Measurements from ENCODE around the gene CD47. TPM values are rescaled to one million over a fixed set of nuclear protein-coding genes. Genes with fewer than 3 reads are reported as not detected.

The CD47 gene
- total RNA-seq, 1 experiment from 2014 or later = 42.5 TPM

- TF ChIP-seq EZH2phosphoT487 (IDR thresholded peaks at IDR 0.05; ENCODE audit: borderline replicate concordance) (no peak), REST (IDR thresholded peaks at IDR 0.05; ENCODE audit: low read depth) (no peak), ELF1 (IDR thresholded peaks at IDR 0.05; ENCODE audit: borderline replicate concordance, low read depth) (no peak), CTCF (IDR thresholded peaks at IDR 0.05 in 2 of 3, conservative IDR thresholded peaks at IDR 0.05 in 1 of 3; ENCODE audit: borderline replicate concordance in 1 of 3, insufficient read depth in 1 of 3, low read depth in 2 of 3, low read length in 2 of 3) (no peak), CBX3 (IDR thresholded peaks at IDR 0.05; ENCODE audit: low read depth) (peak; percentile 79)
Measured at GRCh38 chr3:108130701-108131474, 40.1 kb upstream of the CD47 start (continued).

DNA sequence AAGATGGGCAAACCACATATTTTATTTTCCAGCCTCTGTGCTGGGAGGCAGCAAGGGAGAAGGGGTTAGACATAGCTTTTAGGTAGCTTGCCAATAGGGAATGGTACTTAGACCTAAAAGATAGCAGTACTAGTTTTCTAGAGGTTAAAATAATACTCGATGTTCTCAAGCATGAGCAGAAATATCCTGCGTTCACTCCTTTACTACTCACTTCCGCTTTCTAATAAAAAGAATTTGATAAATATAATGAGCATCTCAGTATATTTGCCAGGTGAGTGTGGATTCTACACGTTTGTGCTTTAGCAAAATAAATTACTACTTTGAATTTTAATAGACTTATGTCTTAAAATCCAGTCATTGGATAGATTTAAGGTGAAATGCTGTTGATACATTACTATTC is 39.4 kb upstream of the CD47 start:
- Histone ChIP-seq H3K4me3 (replicated peaks in 1 of 2; ENCODE audit: low read depth in 1 of 2, low read length in 2 of 2) (no peak overlapping the region), H3K9ac (ENCODE audit: low read length) (no peak overlapping the region), H4K20me1 (ENCODE audit: insufficient read depth) (no peaks in the 10 kb centered on the region), H3K79me2 (ENCODE audit: insufficient read depth, low read length) (no peaks in the 10 kb centered on the region), H2AFZ (ENCODE audit: low read depth, low read length, poor library complexity, severe bottlenecking) (peak overlapping the region; percentile 21), H3K9me2 (ENCODE audit: insufficient read depth) (no peaks in the 10 kb centered on the region), H3K36me3 (ENCODE audit: control insufficient read depth in 1 of 2, insufficient read depth in 2 of 2, low read length in 2 of 2) (no peaks in the 10 kb centered on the region), H3K4me2 (ENCODE audit: low read length) (no peak overlapping the region), H3K27ac (ENCODE audit: low read depth, low read length) (no peak overlapping the region), H3K9me3 (ENCODE audit: control insufficient read depth in 1 of 2, insufficient read depth in 1 of 2, low read depth in 1 of 2, low read length in 2 of 2) (no peaks in the 10 kb centered on the region), H3K4me1 (ENCODE audit: control insufficient read depth in 1 of 2, insufficient read depth in 2 of 2, low read length in 2 of 2) (peaks cover 0 to 45% of the 10 kb centered on the region in 2 experiments), H3K27me3 (ENCODE audit: insufficient read depth, low read length) (no peaks in the 10 kb centered on the region)
- intact Hi-C loops (cut with micrococcal nuclease) = no loop called here
- POLR2A ChIA-PET = no interaction called here
- no TSS peak for BruUV-seq (replicated peaks)
- ATAC-seq = no peak
- no peak for DNase-seq (ENCODE audit: low read depth, low spot score)
- RAD21 ChIA-PET (ENCODE audit: low non-redundant PET in 1 of 2, low total read pairs in 2 of 2, uncharacterized antibody in 2 of 2, unreplicated experiment in 2 of 2) = no interaction called here
- CTCF ChIA-PET = no interaction called here
- no peak; the same call in 1 of the 2 replicates for TF ChIP-seq SIN3A (IDR thresholded peaks at IDR 0.05; ENCODE audit: low read depth)
- no peak for TF ChIP-seq MAX (IDR thresholded peaks at IDR 0.05)
- no peak for TF ChIP-seq ELF1 (IDR thresholded peaks at IDR 0.05; ENCODE audit: borderline replicate concordance, low read depth)
- no peak for TF ChIP-seq SRF (IDR thresholded peaks at IDR 0.05; ENCODE audit: low read depth)
- no peak for TF ChIP-seq ZFX (IDR thresholded peaks at IDR 0.05)
- no peak for TF ChIP-seq EZH2 (IDR thresholded peaks at IDR 0.05)
- no peak for TF ChIP-seq CEBPB (IDR thresholded peaks at IDR 0.05; ENCODE audit: low read depth)
- TF ChIP-seq, protein P1, sequence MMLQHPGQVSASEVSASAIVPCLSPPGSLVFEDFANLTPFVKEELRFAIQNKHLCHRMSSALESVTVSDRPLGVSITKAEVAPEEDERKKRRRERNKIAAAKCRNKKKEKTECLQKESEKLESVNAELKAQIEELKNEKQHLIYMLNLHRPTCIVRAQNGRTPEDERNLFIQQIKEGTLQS (IDR thresholded peaks at IDR 0.05) = no peak
- no peak for TF ChIP-seq ZNF274 (IDR thresholded peaks at IDR 0.05; ENCODE audit: low read depth, low read length)
- TF ChIP-seq RAD21 (IDR thresholded peaks at IDR 0.05; ENCODE audit: low read depth) = no peak
- no peak for TF ChIP-seq FOSL1 (IDR thresholded peaks at IDR 0.05; ENCODE audit: low read depth)
- no peak for TF ChIP-seq YY1 (IDR thresholded peaks at IDR 0.05; ENCODE audit: extremely low read depth, insufficient replicate concordance, low read depth, low read length)
- TF ChIP-seq TCF7L2 (IDR thresholded peaks at IDR 0.05; ENCODE audit: borderline replicate concordance, extremely low read depth, insufficient read depth, insufficient read length) = no peak
- TF ChIP-seq CBX3 (IDR thresholded peaks at IDR 0.05; ENCODE audit: low read depth) = no peak
- no peak for TF ChIP-seq SP1 (IDR thresholded peaks at IDR 0.05; ENCODE audit: low read depth)
